ENCODE data around the gene PRKCQ. TPM values are rescaled to one million over a fixed set of nuclear protein-coding genes. Genes with fewer than 3 reads are reported as not detected.

The PRKCQ gene
- polyA plus RNA-seq, 1 donor (not counting 4 experiments of a cell fraction or from before 2014, with no cell fraction given): 7.5 TPM

DNA sequence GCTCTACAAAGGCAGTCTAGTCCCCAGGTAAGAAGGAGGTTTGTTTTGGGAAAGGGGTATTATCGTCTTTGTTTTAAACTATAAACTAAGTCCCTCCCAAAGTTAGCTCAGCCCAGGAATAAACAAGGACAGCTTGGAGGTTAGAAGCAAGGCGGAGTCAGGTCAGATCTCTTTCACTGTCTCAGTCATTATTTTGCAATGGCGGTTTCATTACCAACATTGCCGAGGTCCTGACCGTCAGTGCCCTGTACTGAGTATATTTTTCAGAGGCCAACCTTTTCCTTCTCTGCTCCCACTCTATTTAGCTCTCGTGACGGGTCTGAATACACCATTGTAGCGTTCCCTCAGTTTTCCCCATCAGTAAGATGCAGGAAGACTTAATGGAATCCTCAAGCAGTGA is 184.5 kb downstream of the PRKCQ start:
- H2AFZ ChIP-seq (ENCODE audit: control insufficient read depth, low read length): no peak overlapping the region
- H4K20me1 ChIP-seq (ENCODE audit: control insufficient read depth, extremely low read depth, insufficient read depth, low read length): no peaks in the 10 kb centered on the region
- H3K9ac ChIP-seq (ENCODE audit: control insufficient read depth, extremely low read depth, insufficient read depth, low read length): no peak overlapping the region
- no peaks in the 10 kb centered on the region for H3K9me1 ChIP-seq (ENCODE audit: control insufficient read depth, extremely low read depth, insufficient read depth, low read length)
- peaks cover 4% of the 10 kb centered on the region for H3K4me1 ChIP-seq (ENCODE audit: control insufficient read depth, extremely low read depth, insufficient read depth, low read length)
- H3K9me3 ChIP-seq (ENCODE audit: control insufficient read depth, low read depth, low read length): peaks cover 2% of the 10 kb centered on the region
- H3K27ac ChIP-seq (ENCODE audit: control insufficient read depth, insufficient read depth, low read length): no peak overlapping the region
- H3K4me2 ChIP-seq (ENCODE audit: control insufficient read depth, extremely low read depth, insufficient read depth, low read depth, low read length): no peak overlapping the region
- H3K79me2 ChIP-seq (ENCODE audit: control insufficient read depth, insufficient read depth, low read length): no peaks in the 10 kb centered on the region
- no peak overlapping the region for H3K4me3 ChIP-seq (ENCODE audit: control insufficient read depth in 2 of 3, extremely low read depth in 1 of 3, insufficient read depth in 2 of 3, low read depth in 1 of 3, low read length in 3 of 3)
- no peak for DNase-seq (ENCODE audit: low read depth, low spot score)
- no peaks in the 10 kb centered on the region for H3K27me3 ChIP-seq (ENCODE audit: control insufficient read depth, extremely low read depth, insufficient read depth, low read length)
- TF ChIP-seq, protein P1, sequence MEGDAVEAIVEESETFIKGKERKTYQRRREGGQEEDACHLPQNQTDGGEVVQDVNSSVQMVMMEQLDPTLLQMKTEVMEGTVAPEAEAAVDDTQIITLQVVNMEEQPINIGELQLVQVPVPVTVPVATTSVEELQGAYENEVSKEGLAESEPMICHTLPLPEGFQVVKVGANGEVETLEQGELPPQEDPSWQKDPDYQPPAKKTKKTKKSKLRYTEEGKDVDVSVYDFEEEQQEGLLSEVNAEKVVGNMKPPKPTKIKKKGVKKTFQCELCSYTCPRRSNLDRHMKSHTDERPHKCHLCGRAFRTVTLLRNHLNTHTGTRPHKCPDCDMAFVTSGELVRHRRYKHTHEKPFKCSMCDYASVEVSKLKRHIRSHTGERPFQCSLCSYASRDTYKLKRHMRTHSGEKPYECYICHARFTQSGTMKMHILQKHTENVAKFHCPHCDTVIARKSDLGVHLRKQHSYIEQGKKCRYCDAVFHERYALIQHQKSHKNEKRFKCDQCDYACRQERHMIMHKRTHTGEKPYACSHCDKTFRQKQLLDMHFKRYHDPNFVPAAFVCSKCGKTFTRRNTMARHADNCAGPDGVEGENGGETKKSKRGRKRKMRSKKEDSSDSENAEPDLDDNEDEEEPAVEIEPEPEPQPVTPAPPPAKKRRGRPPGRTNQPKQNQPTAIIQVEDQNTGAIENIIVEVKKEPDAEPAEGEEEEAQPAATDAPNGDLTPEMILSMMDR (optimal IDR thresholded peaks at IDR 0.05 in 1 of 3, IDR thresholded peaks at IDR 0.05 in 1 of 3, conservative IDR thresholded peaks at IDR 0.05 in 1 of 3; ENCODE audit: extremely low read depth in 1 of 3, insufficient read depth in 2 of 3, low read length in 3 of 3): no peak
- no peak for TF ChIP-seq EZH2 (IDR thresholded peaks at IDR 0.05; ENCODE audit: low read length)
- FAIRE-seq: no peak
- dilution Hi-C loops (cut with MboI; ENCODE audit: extremely low pct_ligation_motif_present, low sequenced_read_pairs): loop anchor here (25.0 kb wide), 1 partner anchor 133 kb away; no protein-coding TSS in a partner anchor
- no peaks in the 10 kb centered on the region for H3K36me3 ChIP-seq (ENCODE audit: control insufficient read depth in 2 of 2, extremely low read depth in 1 of 2, insufficient read depth in 2 of 2, low read length in 2 of 2)

DNA sequence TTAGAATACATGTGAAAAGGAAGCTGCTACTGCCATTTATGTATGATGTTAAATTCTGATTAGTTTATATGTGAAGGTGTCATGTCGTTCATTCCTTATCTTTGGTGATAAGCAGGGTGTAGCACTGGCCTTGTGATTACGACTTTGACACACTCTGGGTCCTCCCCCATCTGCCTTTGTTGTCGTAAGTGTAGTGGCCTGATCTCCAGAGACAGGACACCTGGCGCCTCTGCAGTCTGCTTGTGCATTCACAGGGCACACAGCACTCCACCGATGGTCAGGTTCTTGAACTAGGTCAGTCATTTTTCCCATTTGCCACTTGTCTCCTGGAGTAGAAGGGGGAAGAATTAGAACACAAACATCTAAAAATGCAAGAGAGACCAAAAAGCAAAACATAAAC is 186.0 kb downstream of the PRKCQ start:
- Histone ChIP-seq H3K9me1 (ENCODE audit: control insufficient read depth, extremely low read depth, insufficient read depth, low read length) (no peaks in the 10 kb centered on the region), H3K27ac (ENCODE audit: control insufficient read depth, insufficient read depth, low read length) (no peak overlapping the region), H3K4me1 (ENCODE audit: control insufficient read depth, extremely low read depth, insufficient read depth, low read length) (peaks cover 4% of the 10 kb centered on the region), H3K36me3 (ENCODE audit: control insufficient read depth in 2 of 2, extremely low read depth in 1 of 2, insufficient read depth in 2 of 2, low read length in 2 of 2) (no peaks in the 10 kb centered on the region), H3K27me3 (ENCODE audit: control insufficient read depth, extremely low read depth, insufficient read depth, low read length) (no peaks in the 10 kb centered on the region), H3K9me3 (ENCODE audit: control insufficient read depth, low read depth, low read length) (peaks cover 2% of the 10 kb centered on the region), H3K4me2 (ENCODE audit: control insufficient read depth, extremely low read depth, insufficient read depth, low read depth, low read length) (no peak overlapping the region), H4K20me1 (ENCODE audit: control insufficient read depth, extremely low read depth, insufficient read depth, low read length) (no peaks in the 10 kb centered on the region), H3K4me3 (ENCODE audit: control insufficient read depth in 2 of 3, extremely low read depth in 1 of 3, insufficient read depth in 2 of 3, low read depth in 1 of 3, low read length in 3 of 3) (no peak overlapping the region), H2AFZ (ENCODE audit: control insufficient read depth, low read length) (no peak overlapping the region), H3K79me2 (ENCODE audit: control insufficient read depth, insufficient read depth, low read length) (no peaks in the 10 kb centered on the region), H3K9ac (ENCODE audit: control insufficient read depth, extremely low read depth, insufficient read depth, low read length) (no peak overlapping the region)
- no peak for FAIRE-seq
- TF ChIP-seq EZH2 (IDR thresholded peaks at IDR 0.05; ENCODE audit: low read length): no peak
- TF ChIP-seq, protein P1 (optimal IDR thresholded peaks at IDR 0.05 in 1 of 3, IDR thresholded peaks at IDR 0.05 in 1 of 3, conservative IDR thresholded peaks at IDR 0.05 in 1 of 3; ENCODE audit: extremely low read depth in 1 of 3, insufficient read depth in 2 of 3, low read length in 3 of 3): no peak
- dilution Hi-C loops (cut with MboI; ENCODE audit: extremely low pct_ligation_motif_present, low sequenced_read_pairs): loop anchor here (25.0 kb wide), 1 partner anchor 132 kb away; no protein-coding TSS in a partner anchor
- DNase-seq (ENCODE audit: low read depth, low spot score): no peak

Data from keratinocyte (primary cell).